GM21723 (cell line): Measurements from ENCODE around the gene GSK3A.

Source experiments
- ATAC-seq: cut with Tn5 transposase; IDR thresholded peaks from one replicate; pipeline ENCODE4 v1.9.1; 2021; ENCODE audit warnings: mild to moderate bottlenecking, moderate library complexity; ENCODE audit not compliant: unreplicated experiment

The GSK3A gene

GRCh38 chr19:42201489-42202289 is 40.7 kb downstream of the GSK3A start:
- ATAC-seq = no peak

- peak; percentile 2 for ATAC-seq
Measured at GRCh38 chr19:42200116-42200715, 42.2 kb downstream of the GSK3A start.

GRCh38 chr19:42199440-42200115 is 42.8 kb downstream of the GSK3A start:
- ATAC-seq = peak; percentile 29

GRCh38 chr19:42198676-42199439 is 43.5 kb downstream of the GSK3A start:
- peak; percentile 42 for ATAC-seq

- no peak for ATAC-seq
Measured at GRCh38 chr19:42197375-42197817, 45.0 kb downstream of the GSK3A start.

GRCh38 chr19:42196011-42197001 is 46.1 kb downstream of the GSK3A start:
- no peak for ATAC-seq

- no peak for ATAC-seq
Measured at GRCh38 chr19:42193706-42194105, 48.7 kb downstream of the GSK3A start.

- no peak for ATAC-seq
Measured at GRCh38 chr19:42193294-42193693, 49.1 kb downstream of the GSK3A start.

- no peak for ATAC-seq
Measured at GRCh38 chr19:42191855-42192254, 50.5 kb downstream of the GSK3A start.

GRCh38 chr19:42191330-42191729 is 51.1 kb downstream of the GSK3A start:
- ATAC-seq = no peak

GRCh38 chr19:42189133-42189532 is 53.3 kb downstream of the GSK3A start:
- no peak for ATAC-seq

- ATAC-seq = no peak
Measured at GRCh38 chr19:42188665-42189064, 53.7 kb downstream of the GSK3A start.

- no peak for ATAC-seq
Measured at GRCh38 chr19:42185277-42185676, 57.1 kb downstream of the GSK3A start.

- no peak for ATAC-seq
Measured at GRCh38 chr19:42184401-42184861, 58.0 kb downstream of the GSK3A start.
